ENCODE results near the gene NT5C3A. TPM values are rescaled to one million over a fixed set of nuclear protein-coding genes. Genes with fewer than 3 reads are reported as not detected.
A peak's percentile ranks its signal among the peaks of the same experiment; 100 is the strongest.

Gene NT5C3A
- total and polyA plus RNA-seq, 2 of the 13 experiments (the other 11 are each of a cell fraction or from before 2014, with no cell fraction given), result 16.9 to 34.0 TPM

DNA sequence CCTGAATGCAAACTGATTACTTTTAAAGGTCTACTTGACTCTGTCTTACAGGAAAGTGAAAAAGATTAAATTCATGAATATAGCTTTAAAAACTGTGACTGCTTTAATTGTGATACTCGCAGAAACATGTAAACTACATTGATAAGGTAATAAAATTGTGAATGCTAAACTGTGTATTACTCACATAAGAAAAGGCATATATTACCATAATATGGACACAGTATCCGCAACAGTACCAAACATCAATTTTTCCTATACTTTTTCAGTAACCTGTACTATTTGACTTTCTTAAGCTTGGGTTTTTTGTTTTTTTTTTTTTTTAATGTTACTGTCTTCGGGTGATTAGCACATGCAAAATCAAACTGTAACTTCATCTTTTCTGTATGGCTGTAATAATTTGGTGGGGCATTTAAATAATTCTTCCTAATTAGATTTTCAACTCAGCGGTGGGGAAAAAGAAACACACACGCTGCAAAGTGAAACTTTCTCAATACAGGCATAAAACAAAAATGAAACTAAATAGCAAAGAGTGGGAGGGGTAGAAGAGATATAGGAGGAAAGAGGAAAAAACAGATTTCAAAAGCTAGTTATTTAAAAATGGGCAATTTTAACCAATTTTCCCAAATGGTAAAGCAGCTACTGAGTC lies 23.2 kb downstream of the NT5C3A start:
- Histone ChIP-seq H3K79me2 (ENCODE audit: insufficient read depth, low read length) (peaks cover 94% of the 10 kb centered on the region), H3K9me3 (ENCODE audit: low read length) (no peaks in the 10 kb centered on the region), H3K36me3 (replicated peaks in 1 of 2; ENCODE audit: control insufficient read depth in 1 of 2, insufficient read depth in 2 of 2, low read length in 2 of 2) (peaks cover 0 to 3% of the 10 kb centered on the region in 2 experiments; a peak in 1 of 5 replicates), H3K27ac (ENCODE audit: extremely low read length, insufficient read depth, low read length) (no peak overlapping the region), H2AFZ (ENCODE audit: low read length) (no peak overlapping the region), H3K4me3 (replicated peaks in 1 of 3; ENCODE audit: insufficient read depth in 1 of 3, low read depth in 2 of 3, low read length in 3 of 3) (peak overlapping the region in 2 of 3 experiments; percentile 32; a peak in 2 of 6 replicates), H4K20me1 (ENCODE audit: insufficient read depth, low read length) (no peaks in the 10 kb centered on the region), H3K27me3 (ENCODE audit: control insufficient read depth in 1 of 2, insufficient read depth in 2 of 2, low read length in 2 of 2) (no peaks in the 10 kb centered on the region), H3K4me1 (ENCODE audit: insufficient read depth, low read length) (peaks cover 73% of the 10 kb centered on the region), H3K9ac (ENCODE audit: insufficient read depth, low read depth, low read length) (0 out of 2 replicates have a peak overlapping the region, but pooled peaks have one; percentile 16), H3K4me2 (ENCODE audit: low read depth, low read length) (peak overlapping the region; percentile 57)
- no TSS peak for BruUV-seq (replicated peaks)
- FAIRE-seq, result no peak
- intact Hi-C loops (cut with micrococcal nuclease; ENCODE audit: unreplicated experiment), result no loop called here
- in situ Hi-C loops (cut with HindIII; ENCODE audit: extremely low pct_ligation_motif_present, low pct_unique_long_range_greater_than_20kb), result no loop called here
- no peak for ATAC-seq
- TF ChIP-seq TBP (CRISPR knock-in tag; IDR thresholded peaks at IDR 0.05) (no peak), ZNF720 (CRISPR knock-in tag; IDR thresholded peaks at IDR 0.05) (no peak), PAWR (CRISPR knock-in tag; IDR thresholded peaks at IDR 0.05; ENCODE audit: borderline replicate concordance) (no peak), HNF4A (CRISPR knock-in tag; IDR thresholded peaks at IDR 0.05) (no peak), NCOR1 (IDR thresholded peaks at IDR 0.05; ENCODE audit: borderline replicate concordance, low read length) (no peak), CREB1 (IDR thresholded peaks at IDR 0.05) (no peak), CREB1 (CRISPR knock-in tag; IDR thresholded peaks at IDR 0.05) (no peak), ZNF530 (CRISPR knock-in tag; IDR thresholded peaks at IDR 0.05; ENCODE audit: low read depth) (no peak), ZNF660 (CRISPR knock-in tag; IDR thresholded peaks at IDR 0.05; ENCODE audit: borderline replicate concordance, low read depth) (no peak), EHMT2 (IDR thresholded peaks at IDR 0.05; ENCODE audit: borderline replicate concordance, low read depth, low read length) (no peak), BHLHE40 (IDR thresholded peaks at IDR 0.05; ENCODE audit: low read length) (no peak), ZNF33A (CRISPR knock-in tag; IDR thresholded peaks at IDR 0.05; ENCODE audit: borderline replicate concordance) (no peak), HNRNPLL (IDR thresholded peaks at IDR 0.05; ENCODE audit: low read depth, low read length, poor library complexity, severe bottlenecking) (no peak), ZNF367 (CRISPR knock-in tag; IDR thresholded peaks at IDR 0.05; ENCODE audit: borderline replicate concordance) (no peak)
- TF ChIP-seq, protein P1, sequence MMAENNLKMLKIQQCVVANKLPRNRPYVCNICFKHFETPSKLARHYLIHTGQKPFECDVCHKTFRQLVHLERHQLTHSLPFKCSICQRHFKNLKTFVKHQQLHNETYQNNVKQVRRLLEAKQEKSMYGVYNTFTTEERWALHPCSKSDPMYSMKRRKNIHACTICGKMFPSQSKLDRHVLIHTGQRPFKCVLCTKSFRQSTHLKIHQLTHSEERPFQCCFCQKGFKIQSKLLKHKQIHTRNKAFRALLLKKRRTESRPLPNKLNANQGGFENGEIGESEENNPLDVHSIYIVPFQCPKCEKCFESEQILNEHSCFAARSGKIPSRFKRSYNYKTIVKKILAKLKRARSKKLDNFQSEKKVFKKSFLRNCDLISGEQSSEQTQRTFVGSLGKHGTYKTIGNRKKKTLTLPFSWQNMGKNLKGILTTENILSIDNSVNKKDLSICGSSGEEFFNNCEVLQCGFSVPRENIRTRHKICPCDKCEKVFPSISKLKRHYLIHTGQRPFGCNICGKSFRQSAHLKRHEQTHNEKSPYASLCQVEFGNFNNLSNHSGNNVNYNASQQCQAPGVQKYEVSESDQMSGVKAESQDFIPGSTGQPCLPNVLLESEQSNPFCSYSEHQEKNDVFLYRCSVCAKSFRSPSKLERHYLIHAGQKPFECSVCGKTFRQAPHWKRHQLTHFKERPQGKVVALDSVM (CRISPR knock-in tag; IDR thresholded peaks at IDR 0.05), result no peak
- TF ChIP-seq, protein P2, sequence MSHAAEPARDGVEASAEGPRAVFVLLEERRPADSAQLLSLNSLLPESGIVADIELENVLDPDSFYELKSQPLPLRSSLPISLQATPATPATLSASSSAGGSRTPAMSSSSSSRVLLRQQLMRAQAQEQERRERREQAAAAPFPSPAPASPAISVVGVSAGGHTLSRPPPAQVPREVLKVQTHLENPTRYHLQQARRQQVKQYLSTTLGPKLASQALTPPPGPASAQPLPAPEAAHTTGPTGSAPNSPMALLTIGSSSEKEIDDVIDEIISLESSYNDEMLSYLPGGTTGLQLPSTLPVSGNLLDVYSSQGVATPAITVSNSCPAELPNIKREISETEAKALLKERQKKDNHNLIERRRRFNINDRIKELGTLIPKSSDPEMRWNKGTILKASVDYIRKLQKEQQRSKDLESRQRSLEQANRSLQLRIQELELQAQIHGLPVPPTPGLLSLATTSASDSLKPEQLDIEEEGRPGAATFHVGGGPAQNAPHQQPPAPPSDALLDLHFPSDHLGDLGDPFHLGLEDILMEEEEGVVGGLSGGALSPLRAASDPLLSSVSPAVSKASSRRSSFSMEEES (CRISPR knock-in tag; IDR thresholded peaks at IDR 0.05), result no peak
- WGBS (ENCODE audit: low lambda C conversion rate), result 77% methylated on average over 5 of the region's 5 CpGs
- no peak for DNase-seq (ENCODE audit: low spot score)
- ChIA-PET CTCF (ENCODE audit: low intra/inter-chr PET ratio, low total read pairs) (no interaction called here), POLR2A (no interaction called here)

Data from HepG2 (cell line).